H9 (cell line): ENCODE data around the gene ARHGAP15. TPM values are rescaled to one million over a fixed set of nuclear protein-coding genes. Genes with fewer than 3 reads are reported as not detected.

Experiments used
- DNase-seq: peaks from one replicate; pipeline ENCODE4 v3.0.0-alpha.2; 2017
- H2AFZ ChIP-seq: one replicate; pipeline ENCODE4 v1.6.1; 2013; ENCODE audit warnings: mild to moderate bottlenecking, low read length, control low read depth, moderate library complexity
- H2AK5ac ChIP-seq: 2 replicates; pipeline ENCODE4 v1.6.1; 2013; ENCODE audit warnings: low read length, control low read depth, mixed read lengths; ENCODE audit not compliant: insufficient read length
- H2BK120ac ChIP-seq: one replicate; pipeline ENCODE4 v1.6.1; 2013; ENCODE audit warnings: low read depth, mild to moderate bottlenecking, low read length, control low read depth, inconsistent platforms; ENCODE audit not compliant: poor library complexity, severe bottlenecking
- H2BK12ac ChIP-seq: 2 replicates; pipeline ENCODE4 v1.6.1; 2013; ENCODE audit warnings: low read length, control low read depth, mixed read lengths, low read depth; ENCODE audit not compliant: insufficient read length
- H2BK15ac ChIP-seq: 2 replicates; pipeline ENCODE4 v1.6.1; 2013; ENCODE audit warnings: low read depth, low read length, control low read depth
- H2BK20ac ChIP-seq: one replicate; pipeline ENCODE4 v1.6.1; 2013; ENCODE audit warnings: low read depth, mild to moderate bottlenecking, low read length, control low read depth, inconsistent platforms; ENCODE audit not compliant: poor library complexity, severe bottlenecking
- H2BK5ac ChIP-seq: 2 replicates; pipeline ENCODE4 v1.6.1; 2013; ENCODE audit warnings: low read length, control low read depth, mixed read lengths; ENCODE audit not compliant: insufficient read length
- H3K14ac ChIP-seq: 2 replicates; pipeline ENCODE4 v1.6.1; 2013; ENCODE audit warnings: low read length, control low read depth; ENCODE audit not compliant: insufficient read depth
- H3K18ac ChIP-seq: 2 replicates; pipeline ENCODE4 v1.6.1; 2013; ENCODE audit warnings: low read depth, mild to moderate bottlenecking, mixed read lengths, low read length, control low read depth; ENCODE audit not compliant: insufficient read length
- H3K23ac ChIP-seq: 2 replicates; pipeline ENCODE4 v1.6.1; 2013; ENCODE audit warnings: low read length, control low read depth, mixed read lengths, low read depth; ENCODE audit not compliant: insufficient read length
- H3K23me2 ChIP-seq: 2 replicates; pipeline ENCODE4 v1.6.1; 2013; ENCODE audit warnings: low read depth, mild to moderate bottlenecking, mixed read lengths, low read length, control low read depth; ENCODE audit not compliant: insufficient read length, poor library complexity, severe bottlenecking
- H3K27ac ChIP-seq: 2 replicates; pipeline ENCODE4 v1.5.1; 2013; ENCODE audit warnings: low read length, control low read depth, mixed read lengths, low read depth; ENCODE audit not compliant: insufficient read length
- H3K27me3 ChIP-seq: 2 replicates; pipeline ENCODE4 v1.6.1; 2013; ENCODE audit warnings: low read length, control low read depth, inconsistent platforms; ENCODE audit not compliant: insufficient read depth
- H3K4ac ChIP-seq: 2 replicates; pipeline ENCODE4 v1.6.1; 2013; ENCODE audit warnings: low read depth, mild to moderate bottlenecking, control low read depth, inconsistent platforms, low read length, moderate library complexity
- H3K4me1 ChIP-seq: 2 replicates; pipeline ENCODE4 v1.6.1; 2013; ENCODE audit warnings: low read length, control low read depth, inconsistent platforms; ENCODE audit not compliant: insufficient read depth
- H3K4me2 ChIP-seq: 2 replicates; pipeline ENCODE4 v1.6.1; 2013; ENCODE audit warnings: low read length, control low read depth, mixed read lengths; ENCODE audit not compliant: insufficient read length, insufficient read depth
- H3K56ac ChIP-seq: 2 replicates; pipeline ENCODE4 v1.6.1; 2013; ENCODE audit warnings: low read depth, mild to moderate bottlenecking, mixed read lengths, low read length, control low read depth; ENCODE audit not compliant: insufficient read length
- H3K79me1 ChIP-seq: 2 replicates; pipeline ENCODE4 v1.6.1; 2013; ENCODE audit warnings: low read depth, mild to moderate bottlenecking, moderate library complexity, low read length, control low read depth, inconsistent platforms; ENCODE audit not compliant: insufficient read depth, poor library complexity, severe bottlenecking
- H3K79me2 ChIP-seq: 2 replicates; pipeline ENCODE4 v1.6.1; 2013; ENCODE audit warnings: low read length, control low read depth, inconsistent platforms; ENCODE audit not compliant: insufficient read depth
- H3K9ac ChIP-seq: 2 replicates; pipeline ENCODE4 v1.6.1; 2013; ENCODE audit warnings: low read length, control low read depth, mixed read lengths; ENCODE audit not compliant: insufficient read length; ENCODE audit errors: extremely low read depth
- H3K9me3 ChIP-seq: one replicate; pipeline ENCODE4 v1.6.1; 2013; ENCODE audit warnings: low read depth, low read length, inconsistent platforms; ENCODE audit not compliant: control insufficient read depth
- H3T11ph ChIP-seq: one replicate; pipeline ENCODE4 v1.6.1; 2013; ENCODE audit warnings: mild to moderate bottlenecking, low read length, control low read depth, inconsistent platforms
- H4K20me1 ChIP-seq: one replicate; pipeline ENCODE4 v1.6.1; 2013; ENCODE audit not compliant: control insufficient read depth, insufficient read length, insufficient read depth
- H4K5ac ChIP-seq: 2 replicates; pipeline ENCODE4 v1.6.1; 2013; ENCODE audit warnings: low read depth, mild to moderate bottlenecking, mixed read lengths, low read length, control low read depth; ENCODE audit not compliant: insufficient read length
- H4K8ac ChIP-seq: replicated peaks from 2 replicates; pipeline ENCODE4 v1.6.1; 2013; ENCODE audit warnings: low read length, control low read depth, mixed read lengths, low read depth; ENCODE audit not compliant: insufficient read length
- H4K91ac ChIP-seq: 2 replicates; pipeline ENCODE4 v1.6.1; 2013; ENCODE audit warnings: low read depth, mild to moderate bottlenecking, moderate library complexity, mixed read lengths, low read length, control low read depth; ENCODE audit not compliant: insufficient read length
- H3K27ac Mint-ChIP-seq, 3 experiments: 2 replicates in 2 of 3; 3 replicates in 1 of 3; pipeline ENCODE4 v1.8.0; 2020 to 2021; ENCODE audit warnings: mixed read lengths in 3 of 3, mild to moderate bottlenecking in 1 of 3, moderate library complexity in 1 of 3
- H3K27me3 Mint-ChIP-seq: 2 replicates; pipeline ENCODE4 v1.8.0; 2021; ENCODE audit warnings: low read depth, mild to moderate bottlenecking, moderate library complexity, mixed read lengths
- H3K36me3 Mint-ChIP-seq, 3 experiments: 2 replicates in 2 of 3; 3 replicates in 1 of 3; pipeline ENCODE4 v1.8.0; 2020 to 2021; ENCODE audit warnings: low read depth in 3 of 3, mixed read lengths in 3 of 3; ENCODE audit not compliant: insufficient read depth in 1 of 3
- H3K4me1 Mint-ChIP-seq, 2 experiments: 2 replicates each; pipeline ENCODE4 v1.8.0; 2020; ENCODE audit warnings: mixed read lengths in 2 of 2
- H3K4me3 Mint-ChIP-seq, 2 experiments: 2 replicates in 1 of 2; 3 replicates in 1 of 2; pipeline ENCODE4 v1.8.0; 2020 to 2021; ENCODE audit warnings: mild to moderate bottlenecking in 2 of 2, mixed read lengths in 2 of 2, moderate library complexity in 1 of 2
- H3K9me3 Mint-ChIP-seq, 2 experiments: 2 replicates in 1 of 2; 3 replicates in 1 of 2; pipeline ENCODE4 v1.8.0; 2020; ENCODE audit warnings: mild to moderate bottlenecking in 2 of 2, mixed read lengths in 2 of 2, moderate library complexity in 1 of 2
- WGBS: extraction: QIAGEN DNeasy Blood & Tissue Kit; methylation state at CpG from one replicate; pipeline ENCODE4 v1.1.7; 2013; ENCODE audit warnings: missing lambda C conversion rate, low lambda C conversion rate, mixed read lengths; ENCODE audit not compliant: insufficient read length; ENCODE audit errors: extremely low coverage; 5-methylcytosine and 5-hydroxymethylcytosine counted together
- total RNA-seq: library from RNA; stranded (reverse); gene quantifications from 2 replicates; pipeline ENCODE4 v1.2.1, GENCODE V29; 2021
- TF ChIP-seq, protein P1 (sequence below): fragments of 200-600 bp; sonication (generic); conservative IDR thresholded peaks from 3 replicates; pipeline ENCODE4 v1.8.0; 2021; ENCODE audit warnings: antibody characterized with exemption, mild to moderate bottlenecking

ARHGAP15 gene
- total RNA-seq, 1 experiment from 2014 or later = not detected

GRCh38 chr2:143764261-143764660 lies 635.0 kb downstream of the ARHGAP15 start:
- WGBS = 100% methylated on average over 1 of the region's 4 CpGs
- no peak overlapping the region for H2BK12ac ChIP-seq
- Mint-ChIP-seq H3K36me3 (peaks cover 0 to 3% (median 2%) of the 10 kb centered on the region in 3 experiments; a peak in 4 of 7 replicates), H3K4me3 (no peak overlapping the region), H3K27me3 (no peaks in the 10 kb centered on the region), H3K4me1 (peaks cover 41 to 52% of the 10 kb centered on the region in 2 experiments), H3K9me3 (no peaks in the 10 kb centered on the region), H3K27ac (peak overlapping the region in 2 of 3 experiments; percentile 42 to 44; a peak in 4 of 7 replicates)
- H3K27ac ChIP-seq = no peak overlapping the region
- H3K23me2 ChIP-seq = no peaks in the 10 kb centered on the region
- no peak overlapping the region for H3K4ac ChIP-seq
- H3K18ac ChIP-seq = no peak overlapping the region
- no peak for DNase-seq
- H2AFZ ChIP-seq = no peak overlapping the region
- H3T11ph ChIP-seq = no peak overlapping the region
- H4K91ac ChIP-seq = no peak overlapping the region
- H3K4me2 ChIP-seq = no peak overlapping the region
- peaks cover 2% of the 10 kb centered on the region; the same call in 1 of the 2 replicates for H3K4me1 ChIP-seq
- no peak overlapping the region for H2BK20ac ChIP-seq
- H4K5ac ChIP-seq = no peak overlapping the region
- no peak overlapping the region for H3K14ac ChIP-seq
- no peak overlapping the region for H3K23ac ChIP-seq
- H2BK15ac ChIP-seq = no peak overlapping the region
- no peak overlapping the region for H2AK5ac ChIP-seq
- no peaks in the 10 kb centered on the region for H4K20me1 ChIP-seq
- TF ChIP-seq, protein P1, sequence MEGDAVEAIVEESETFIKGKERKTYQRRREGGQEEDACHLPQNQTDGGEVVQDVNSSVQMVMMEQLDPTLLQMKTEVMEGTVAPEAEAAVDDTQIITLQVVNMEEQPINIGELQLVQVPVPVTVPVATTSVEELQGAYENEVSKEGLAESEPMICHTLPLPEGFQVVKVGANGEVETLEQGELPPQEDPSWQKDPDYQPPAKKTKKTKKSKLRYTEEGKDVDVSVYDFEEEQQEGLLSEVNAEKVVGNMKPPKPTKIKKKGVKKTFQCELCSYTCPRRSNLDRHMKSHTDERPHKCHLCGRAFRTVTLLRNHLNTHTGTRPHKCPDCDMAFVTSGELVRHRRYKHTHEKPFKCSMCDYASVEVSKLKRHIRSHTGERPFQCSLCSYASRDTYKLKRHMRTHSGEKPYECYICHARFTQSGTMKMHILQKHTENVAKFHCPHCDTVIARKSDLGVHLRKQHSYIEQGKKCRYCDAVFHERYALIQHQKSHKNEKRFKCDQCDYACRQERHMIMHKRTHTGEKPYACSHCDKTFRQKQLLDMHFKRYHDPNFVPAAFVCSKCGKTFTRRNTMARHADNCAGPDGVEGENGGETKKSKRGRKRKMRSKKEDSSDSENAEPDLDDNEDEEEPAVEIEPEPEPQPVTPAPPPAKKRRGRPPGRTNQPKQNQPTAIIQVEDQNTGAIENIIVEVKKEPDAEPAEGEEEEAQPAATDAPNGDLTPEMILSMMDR = no peak
- no peak overlapping the region for H3K56ac ChIP-seq
- H4K8ac ChIP-seq = no peak overlapping the region
- H3K79me1 ChIP-seq = no peaks in the 10 kb centered on the region
- H3K9ac ChIP-seq = no peak overlapping the region
- no peaks in the 10 kb centered on the region for H3K79me2 ChIP-seq
- no peak overlapping the region for H2BK5ac ChIP-seq
- H2BK120ac ChIP-seq = no peak overlapping the region
- no peaks in the 10 kb centered on the region for H3K9me3 ChIP-seq
- no peaks in the 10 kb centered on the region for H3K27me3 ChIP-seq
